GM21528 (cell line): ENCODE data around the gene FGF13.

Experiments used
- ATAC-seq: cut with Tn5 transposase; IDR thresholded peaks from one replicate; pipeline ENCODE4 v1.9.1; 2021; ENCODE audit warnings: mild to moderate bottlenecking, moderate library complexity; ENCODE audit not compliant: unreplicated experiment, low FRiP score

Gene FGF13

DNA sequence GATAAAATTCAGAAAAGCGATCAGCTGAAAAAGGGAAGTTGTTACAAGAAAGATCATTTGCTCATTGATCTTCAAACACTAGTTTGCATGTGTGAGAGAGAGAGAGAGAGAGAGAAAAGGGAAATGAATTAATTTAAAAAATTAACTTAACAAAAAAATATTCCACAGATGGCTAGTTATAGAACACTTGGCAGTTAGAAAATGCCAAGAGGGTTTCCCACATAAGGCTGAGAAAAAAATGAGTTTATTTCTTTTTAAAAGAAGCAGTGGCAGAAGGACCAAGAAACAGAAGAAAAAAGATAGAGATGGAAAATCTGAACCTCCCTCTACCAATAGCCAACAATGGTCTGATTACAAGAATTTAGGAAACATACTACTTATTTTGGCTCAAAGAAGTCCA, 47.1 kb downstream of the FGF13 start:
- ATAC-seq: no peak

DNA sequence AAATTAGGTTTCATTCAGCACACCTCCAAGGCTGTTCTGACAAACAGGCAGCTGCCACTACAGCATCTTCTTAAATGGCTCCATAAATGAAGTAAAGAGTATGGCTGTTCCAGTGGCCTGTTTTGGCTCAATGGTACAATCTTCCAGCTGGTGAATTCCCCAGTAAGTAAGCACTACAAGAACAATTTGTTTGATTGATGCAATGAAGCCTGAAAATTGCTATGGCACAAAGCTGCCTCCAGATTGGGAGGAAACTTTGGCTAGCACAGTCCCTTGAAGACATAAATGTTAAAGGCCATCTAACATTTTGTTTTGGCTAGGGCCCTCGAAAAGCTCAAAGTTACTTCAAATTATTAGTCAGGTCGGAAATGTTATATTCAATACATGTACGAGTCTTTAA, 47.5 kb downstream of the FGF13 start:
- ATAC-seq: no peak

DNA sequence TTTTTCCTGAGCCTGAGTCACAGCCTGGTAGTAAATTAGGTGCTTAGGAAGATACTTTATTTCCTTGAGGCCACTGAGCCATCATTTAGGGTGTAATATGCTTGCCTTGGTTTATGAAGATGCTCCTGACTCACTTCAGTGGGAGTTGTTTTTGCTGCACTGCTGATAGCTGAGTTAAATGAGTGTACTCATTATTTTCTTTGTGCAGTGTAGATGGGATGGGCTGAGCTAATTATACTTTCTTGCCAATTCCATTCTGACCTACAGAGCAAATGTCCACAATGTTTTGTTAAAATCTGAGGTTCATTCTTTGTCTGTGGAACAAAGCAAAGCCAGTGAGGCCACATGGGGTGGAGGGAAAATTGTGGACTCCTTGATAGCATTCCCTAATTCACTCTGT, 60.0 kb downstream of the FGF13 start:
- no peak for ATAC-seq

DNA sequence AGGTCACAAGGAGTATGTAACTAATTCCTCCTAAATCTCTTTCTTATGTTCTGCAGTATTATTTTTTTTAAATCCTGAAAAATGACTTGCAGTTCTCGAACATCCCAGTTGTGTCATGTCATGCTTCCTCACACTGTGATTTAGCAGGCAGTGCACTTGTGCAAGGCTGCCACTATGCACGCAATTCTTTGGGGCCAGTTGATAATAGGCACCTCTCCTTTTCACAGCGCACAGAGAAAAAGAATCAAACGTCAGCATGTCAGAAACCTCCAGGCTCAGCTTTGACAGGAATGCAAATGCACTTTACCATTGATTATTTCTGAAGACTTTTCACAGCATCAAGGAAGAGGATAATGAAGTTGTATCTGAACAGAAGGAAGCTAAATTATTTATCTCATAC, 62.9 kb downstream of the FGF13 start:
- ATAC-seq: no peak

DNA sequence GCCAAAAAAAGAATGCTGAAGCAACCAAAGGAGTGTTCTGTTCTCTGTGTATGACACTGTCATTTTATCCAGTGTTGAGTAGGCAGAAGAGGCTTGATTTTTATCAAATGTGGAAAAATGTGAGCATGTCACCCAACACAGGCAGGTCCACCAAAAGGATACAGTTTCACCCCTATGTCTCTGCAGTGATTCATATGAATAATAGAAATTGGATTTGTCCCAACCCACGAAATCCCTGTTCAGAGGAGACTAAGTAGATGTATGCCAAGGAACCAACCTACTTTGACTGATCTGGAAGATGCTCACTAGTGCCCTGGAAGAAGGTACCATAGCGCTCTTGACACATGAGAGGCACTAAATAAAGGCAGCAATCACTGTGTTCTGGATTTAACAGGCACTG, 72.5 kb downstream of the FGF13 start:
- no peak for ATAC-seq
